Measurements from ENCODE around the gene SECISBP2.

Gene SECISBP2

GRCh38 chr9:89382026-89382986 lies 64.0 kb downstream of the SECISBP2 start:
- DNase-seq (ENCODE audit: low read depth in 2 of 2): no peak

GRCh38 chr9:89383030-89383720 lies 64.9 kb downstream of the SECISBP2 start:
- no peak for DNase-seq (ENCODE audit: low read depth in 2 of 2)

GRCh38 chr9:89383721-89384300 lies 65.5 kb downstream of the SECISBP2 start:
- DNase-seq (ENCODE audit: low read depth in 2 of 2): no peak

- no peak for DNase-seq (ENCODE audit: low read depth in 2 of 2)
Observed at GRCh38 chr9:89384783-89385182, 66.5 kb downstream of the SECISBP2 start.

DNA sequence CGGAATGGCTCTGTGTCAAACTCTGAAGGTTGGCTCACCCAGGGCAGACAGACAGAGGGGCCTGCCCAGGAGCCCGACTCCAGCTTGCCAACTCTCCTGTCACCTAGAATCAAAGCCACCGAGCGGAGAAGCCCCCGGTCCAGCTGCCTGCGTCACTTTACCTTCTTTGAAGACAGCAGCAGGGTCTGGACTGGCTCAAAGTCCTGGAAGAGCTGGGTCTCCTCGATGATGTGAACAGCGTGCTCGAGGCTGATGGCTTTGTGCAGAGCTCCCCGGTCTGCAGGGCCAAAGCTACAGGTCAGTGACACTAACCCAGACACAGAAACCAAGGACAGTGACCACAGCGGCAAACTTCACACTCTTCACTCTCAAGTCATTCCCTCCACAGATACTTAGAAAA lies 67.9 kb downstream of the SECISBP2 start:
- DNase-seq (ENCODE audit: low read depth in 2 of 2): no peak

DNA sequence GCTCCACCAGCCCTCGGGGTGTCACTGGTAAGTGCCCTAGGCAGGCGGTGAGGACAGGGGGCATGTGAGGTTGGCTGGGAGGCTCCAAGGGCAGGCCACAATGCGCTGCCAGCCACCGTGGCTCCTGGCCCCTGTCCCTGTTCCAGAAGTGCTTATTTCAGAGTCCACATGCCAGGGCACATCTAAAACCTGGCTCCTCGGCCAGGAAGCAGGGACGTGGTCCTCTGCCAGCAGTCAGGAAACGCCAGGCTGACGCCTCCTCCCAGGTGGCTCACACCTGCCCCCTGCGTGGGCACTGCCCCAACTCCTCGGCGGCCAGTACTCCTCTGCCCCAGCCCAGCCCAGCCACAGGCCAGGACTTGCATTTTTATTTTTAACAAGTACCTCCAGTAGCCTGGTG lies 68.5 kb downstream of the SECISBP2 start:
- no peak for DNase-seq (ENCODE audit: low read depth in 2 of 2)

DNA sequence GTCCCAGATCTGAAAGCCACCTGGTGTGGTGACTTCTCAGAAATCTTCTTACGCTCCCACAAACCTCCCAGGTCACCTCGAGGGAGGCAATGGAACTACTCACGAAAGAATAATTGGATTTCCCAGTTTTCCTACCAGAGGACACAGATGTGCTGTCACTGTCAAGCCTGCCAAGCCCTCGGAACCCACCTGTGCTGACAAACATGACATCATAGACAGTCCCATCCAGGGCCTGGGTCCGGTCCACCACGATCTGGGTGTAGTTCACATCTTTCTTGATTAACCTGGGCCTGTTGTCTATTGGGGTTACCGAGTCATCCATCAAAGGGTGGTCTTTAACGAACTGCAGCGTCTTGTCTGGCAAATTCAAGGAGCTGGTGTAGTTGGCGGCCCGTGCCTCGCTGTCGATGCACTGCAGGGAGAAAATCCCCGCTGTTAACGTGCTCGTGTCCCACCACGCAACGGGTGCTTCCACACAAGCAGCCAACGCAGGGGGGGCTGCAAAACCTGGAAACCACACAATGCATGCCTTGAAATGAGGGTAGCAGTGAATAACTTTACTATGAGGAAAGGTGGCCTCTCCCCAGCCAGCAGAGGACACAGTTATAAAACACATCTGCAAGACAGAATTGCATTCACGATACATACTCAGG lies 69.0 kb downstream of the SECISBP2 start:
- no peak for DNase-seq (ENCODE audit: low read depth in 2 of 2)

DNA sequence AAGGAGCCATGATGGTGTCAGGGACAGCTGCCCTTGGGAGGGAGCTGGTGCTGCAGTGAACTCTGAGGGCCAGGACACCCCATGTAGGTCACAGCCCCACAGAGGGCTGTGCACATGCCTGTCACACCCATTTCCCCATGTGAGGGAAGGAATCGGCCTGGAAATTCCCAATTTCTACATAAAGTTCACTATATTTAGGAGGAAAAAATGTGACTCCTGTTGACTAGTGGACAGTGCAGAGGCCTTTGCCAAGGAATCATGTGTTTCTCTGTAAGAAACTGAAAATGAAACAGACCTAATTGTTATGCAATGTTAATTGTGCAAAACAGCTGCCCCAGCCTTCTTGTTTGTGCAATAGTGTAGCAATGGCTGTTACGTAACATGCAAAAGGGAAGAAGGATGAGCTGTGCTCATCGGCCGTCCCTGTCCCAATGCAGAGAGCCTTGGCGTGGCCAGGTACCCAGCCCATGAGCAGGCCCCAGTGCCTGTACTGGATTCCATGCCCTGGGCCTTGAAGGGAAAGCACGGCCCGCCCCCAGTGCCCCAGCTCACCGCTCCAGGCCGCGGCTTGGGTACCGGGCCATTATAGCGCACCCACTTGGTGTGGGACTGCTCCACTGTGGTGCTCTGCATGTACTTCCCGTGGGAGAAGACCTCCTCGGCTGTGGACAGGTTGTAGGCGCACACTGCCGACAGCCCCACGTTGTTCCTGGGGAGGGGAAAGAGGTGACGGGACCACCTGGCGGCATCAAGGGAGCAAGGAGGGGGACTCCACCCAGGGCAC lies 70.0 kb downstream of the SECISBP2 start:
- no peak for DNase-seq (ENCODE audit: low read depth in 2 of 2)

GRCh38 chr9:89388868-89389177 lies 70.5 kb downstream of the SECISBP2 start:
- no peak for DNase-seq (ENCODE audit: low read depth in 2 of 2)

DNA sequence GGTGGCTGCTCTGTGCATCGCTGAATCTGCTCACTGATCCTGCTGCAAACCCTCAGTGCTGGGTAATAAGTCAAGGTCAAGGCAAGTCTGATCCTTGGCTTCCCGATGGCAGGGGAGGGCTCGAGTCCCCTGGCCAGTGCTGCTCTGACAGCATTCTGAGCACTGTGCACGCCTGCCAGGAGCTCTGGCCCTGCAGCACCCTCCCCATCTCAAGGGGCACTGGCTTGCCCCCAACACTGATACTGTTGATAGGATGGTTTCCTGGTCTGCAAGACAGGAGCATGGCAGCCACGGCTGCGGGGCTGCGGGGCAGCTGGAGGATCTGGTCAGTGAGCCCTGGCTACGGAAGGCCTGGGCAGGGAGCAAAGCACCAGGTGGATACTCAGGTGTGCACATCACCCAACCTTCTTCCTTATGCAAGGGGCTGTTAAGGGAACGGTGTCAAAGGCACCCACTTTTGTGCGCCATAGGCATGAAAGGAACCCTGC lies 71.8 kb downstream of the SECISBP2 start:
- DNase-seq (ENCODE audit: low read depth in 2 of 2): no peak

DNA sequence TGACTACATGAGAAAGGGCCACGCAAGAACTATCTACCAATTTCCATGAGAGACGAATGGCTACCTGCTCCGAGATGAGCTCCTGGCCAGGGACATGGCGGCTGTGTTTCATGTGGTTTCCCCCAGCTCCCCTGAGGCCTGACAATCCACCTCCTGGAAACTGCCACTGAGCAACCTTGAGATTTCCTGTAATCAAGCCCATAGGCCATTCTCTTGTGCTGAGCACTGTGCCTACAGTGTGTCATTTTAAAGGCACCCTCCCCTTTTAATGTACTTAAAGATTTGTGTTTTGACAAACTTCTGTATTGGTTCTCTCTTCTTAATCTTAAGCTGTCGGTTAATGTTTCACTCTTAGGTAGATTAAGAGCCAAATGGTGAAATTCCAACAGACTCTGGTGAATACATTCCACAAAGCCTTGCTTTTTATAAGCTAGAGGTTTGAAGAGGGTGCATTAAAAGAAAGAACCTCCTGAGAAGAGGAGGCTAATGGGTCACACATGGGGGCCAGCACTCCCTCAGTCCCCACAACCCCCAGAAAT lies 72.3 kb downstream of the SECISBP2 start:
- no peak for DNase-seq (ENCODE audit: low read depth in 2 of 2)

DNA sequence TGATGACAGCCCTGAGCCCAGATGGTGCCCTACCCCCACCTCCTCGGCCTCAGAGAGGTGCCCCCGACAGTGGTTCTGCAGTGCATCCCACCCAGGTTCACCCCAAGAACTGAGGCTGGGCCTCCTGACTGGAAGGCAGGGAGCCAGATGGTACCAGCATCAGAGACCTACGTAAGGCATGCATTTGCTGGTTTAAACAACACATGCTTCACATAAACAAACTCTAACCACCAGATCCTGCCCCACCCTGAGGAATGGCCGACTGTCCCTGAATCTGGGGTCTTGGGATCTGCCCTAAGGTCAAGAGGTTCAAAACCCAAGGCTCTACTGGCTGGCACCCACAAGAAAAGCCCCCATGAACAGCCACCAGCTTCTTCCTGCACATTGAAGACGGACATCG lies 73.3 kb downstream of the SECISBP2 start:
- no peak for DNase-seq (ENCODE audit: low read depth in 2 of 2)

DNA sequence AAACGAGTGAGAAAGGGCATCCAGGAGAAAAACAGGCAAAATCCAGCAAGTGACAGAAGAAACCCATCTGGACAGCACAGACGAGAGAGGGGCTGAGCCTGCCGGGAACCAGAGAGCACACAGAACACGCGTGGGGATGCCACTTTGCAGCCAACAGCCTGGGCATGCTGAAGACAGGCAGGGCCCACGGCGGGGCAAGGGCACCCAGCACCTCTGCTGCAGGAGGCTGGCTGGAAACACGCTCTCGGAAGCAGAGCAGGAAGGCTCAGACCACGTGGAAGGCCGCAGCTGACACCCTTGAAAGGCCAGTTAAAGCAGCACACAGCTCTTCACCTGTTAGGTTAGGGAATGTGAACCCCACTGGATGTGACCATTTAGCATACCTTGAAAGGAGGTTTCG lies 76.1 kb downstream of the SECISBP2 start:
- DNase-seq (ENCODE audit: low read depth in 2 of 2): no peak

GRCh38 chr9:89395931-89396710 lies 77.8 kb downstream of the SECISBP2 start:
- DNase-seq (ENCODE audit: low read depth in 2 of 2): no peak

- DNase-seq (ENCODE audit: low read depth in 2 of 2): no peak
Observed at GRCh38 chr9:89397471-89397870, 79.2 kb downstream of the SECISBP2 start.

DNA sequence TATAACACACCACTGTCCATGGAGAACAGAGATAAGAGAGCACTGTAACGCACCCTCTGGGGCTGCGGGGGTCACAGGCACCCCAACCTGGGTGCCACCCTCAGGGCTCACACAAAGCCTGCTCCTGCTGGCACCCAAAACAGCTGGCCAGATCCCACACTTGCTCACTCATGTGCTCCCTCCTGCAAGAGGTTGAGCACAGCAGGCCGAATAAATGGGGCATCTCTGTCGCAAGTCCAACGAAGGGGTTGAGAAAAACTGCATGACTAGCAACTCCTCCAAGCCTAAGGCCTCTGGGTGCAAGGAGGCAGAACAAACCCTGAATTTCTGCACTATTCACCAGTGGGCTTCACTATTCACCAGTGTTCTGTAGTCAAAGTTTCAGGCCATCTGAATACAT lies 80.3 kb downstream of the SECISBP2 start:
- DNase-seq (ENCODE audit: low read depth in 2 of 2): no peak

DNA sequence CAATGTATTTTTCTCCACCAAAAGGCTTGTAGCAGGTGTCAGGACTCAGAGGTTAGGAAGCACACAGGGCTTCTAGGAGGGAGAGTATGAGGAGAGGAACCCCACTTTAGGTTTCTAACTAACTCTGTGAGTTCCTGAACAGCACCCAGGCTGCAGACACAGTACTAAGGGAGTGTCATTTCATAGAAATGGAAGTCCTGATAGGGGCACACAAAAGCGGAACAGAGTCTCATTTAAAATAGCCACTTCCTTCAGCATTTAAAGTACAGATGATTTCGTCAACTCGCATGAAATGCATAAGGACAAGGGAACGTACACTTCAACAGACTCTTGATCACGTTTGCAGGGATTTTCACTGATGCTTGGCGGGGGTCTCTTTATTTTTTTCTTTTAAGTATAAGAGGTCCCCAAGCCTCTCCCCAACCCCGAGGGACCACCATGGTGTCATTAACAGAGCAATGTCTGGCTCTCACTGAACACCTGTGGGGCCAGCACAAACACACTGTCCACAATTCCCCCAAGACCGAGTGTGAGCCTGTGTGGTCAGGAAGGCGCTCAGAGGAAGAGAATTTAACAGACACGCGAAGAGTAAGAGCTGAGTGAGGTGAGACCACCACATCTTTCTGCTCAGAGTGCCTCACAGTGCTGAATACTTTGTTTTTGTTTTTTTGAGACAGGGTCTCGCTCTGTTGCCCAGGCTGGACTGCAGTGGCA lies 82.3 kb downstream of the SECISBP2 start:
- no peak for DNase-seq (ENCODE audit: low read depth in 2 of 2)

GRCh38 chr9:89402695-89403427 lies 84.6 kb downstream of the SECISBP2 start:
- no peak for DNase-seq (ENCODE audit: low read depth in 2 of 2)

DNA sequence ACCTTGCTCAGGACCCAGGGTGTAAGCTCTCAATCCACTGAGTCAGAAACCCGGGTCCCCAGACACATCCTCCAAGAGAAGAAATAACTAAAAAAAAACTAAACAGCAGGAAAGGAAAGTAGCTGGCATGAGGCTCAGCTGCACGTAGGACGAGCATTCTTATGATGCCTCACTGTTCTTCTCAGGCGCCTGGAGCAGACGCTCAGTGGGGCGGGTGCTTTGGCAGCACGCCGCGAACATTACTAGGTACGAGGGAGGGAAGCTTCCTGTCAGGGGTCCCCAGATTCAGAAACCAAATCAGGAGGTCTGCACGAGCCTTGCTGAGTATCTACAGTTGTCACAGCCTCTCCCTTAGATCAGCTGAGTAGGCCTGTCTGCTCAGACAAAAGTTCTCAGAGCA lies 85.8 kb downstream of the SECISBP2 start:
- DNase-seq (ENCODE audit: low read depth in 2 of 2): no peak
